LoVo (cell line): ENCODE results near the gene HOXB4.

Experiments
- DNase-seq: peaks from one replicate; pipeline ENCODE4 v3.0.0-alpha.2; 2016; ENCODE audit warnings: low spot score

HOXB4 gene

DNA sequence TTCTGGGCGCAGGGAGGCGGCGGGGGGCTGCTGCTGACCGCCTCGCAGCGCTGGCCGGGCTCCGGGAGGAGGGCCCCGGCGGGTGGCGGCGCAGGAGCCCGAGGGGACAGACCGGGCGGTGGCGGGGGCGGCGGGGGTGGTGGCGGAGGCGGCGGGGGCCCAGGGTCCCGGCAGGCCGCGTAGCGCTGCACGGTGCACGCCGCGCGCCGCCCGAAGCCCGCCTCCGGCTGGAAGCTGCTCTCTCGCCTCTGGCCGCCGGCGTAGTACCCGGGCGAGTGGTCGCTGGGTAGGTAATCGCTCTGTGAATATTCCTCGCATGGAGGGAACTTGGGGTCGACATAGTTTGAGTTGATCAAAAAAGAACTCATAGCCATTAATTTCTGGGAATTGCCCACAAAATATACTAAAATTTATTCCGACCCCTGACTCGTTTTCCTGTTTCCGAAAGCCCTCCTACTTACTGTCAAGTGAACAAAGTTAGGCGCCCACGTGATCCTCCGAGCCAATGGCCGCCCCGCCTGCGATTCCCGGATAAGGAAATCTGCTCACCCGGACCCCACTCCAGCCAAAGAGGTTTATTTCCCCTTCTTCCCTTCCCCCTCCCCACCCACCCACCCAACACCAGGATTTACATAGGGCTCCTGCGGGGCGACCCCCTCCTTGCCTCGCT lies at the start of gene HOXB4:
Gene HOXB4, minus strand, starts transcription at position 405 of the 670 bp plus-strand sequence. Its CDS starts 31 bp downstream, at position 374.
- no peak for DNase-seq

DNA sequence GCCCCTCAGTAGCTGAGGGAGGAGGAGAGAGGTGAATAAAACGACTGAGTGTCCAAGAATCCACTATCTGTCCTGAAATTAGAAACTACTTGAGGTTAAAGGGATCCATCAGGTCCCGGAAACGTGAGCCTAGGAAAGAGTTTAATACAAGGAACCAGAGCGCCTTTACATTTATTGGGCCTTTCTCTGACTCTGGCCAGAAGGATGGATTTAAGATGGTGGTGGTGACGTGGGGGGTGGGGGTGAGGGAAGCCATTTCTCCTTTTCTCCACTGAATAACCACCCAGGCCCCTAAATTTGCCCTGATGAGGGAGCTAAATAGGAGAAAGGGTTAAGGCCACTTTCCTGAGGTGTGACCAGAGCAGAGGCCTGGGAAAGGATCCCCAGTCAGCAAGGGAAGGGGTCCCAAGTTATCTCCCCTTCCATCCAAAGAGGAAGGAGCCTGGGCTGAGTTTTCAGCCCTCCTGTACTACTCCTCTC lies 49.0 kb upstream of the HOXB4 start:
- no peak for DNase-seq

DNA sequence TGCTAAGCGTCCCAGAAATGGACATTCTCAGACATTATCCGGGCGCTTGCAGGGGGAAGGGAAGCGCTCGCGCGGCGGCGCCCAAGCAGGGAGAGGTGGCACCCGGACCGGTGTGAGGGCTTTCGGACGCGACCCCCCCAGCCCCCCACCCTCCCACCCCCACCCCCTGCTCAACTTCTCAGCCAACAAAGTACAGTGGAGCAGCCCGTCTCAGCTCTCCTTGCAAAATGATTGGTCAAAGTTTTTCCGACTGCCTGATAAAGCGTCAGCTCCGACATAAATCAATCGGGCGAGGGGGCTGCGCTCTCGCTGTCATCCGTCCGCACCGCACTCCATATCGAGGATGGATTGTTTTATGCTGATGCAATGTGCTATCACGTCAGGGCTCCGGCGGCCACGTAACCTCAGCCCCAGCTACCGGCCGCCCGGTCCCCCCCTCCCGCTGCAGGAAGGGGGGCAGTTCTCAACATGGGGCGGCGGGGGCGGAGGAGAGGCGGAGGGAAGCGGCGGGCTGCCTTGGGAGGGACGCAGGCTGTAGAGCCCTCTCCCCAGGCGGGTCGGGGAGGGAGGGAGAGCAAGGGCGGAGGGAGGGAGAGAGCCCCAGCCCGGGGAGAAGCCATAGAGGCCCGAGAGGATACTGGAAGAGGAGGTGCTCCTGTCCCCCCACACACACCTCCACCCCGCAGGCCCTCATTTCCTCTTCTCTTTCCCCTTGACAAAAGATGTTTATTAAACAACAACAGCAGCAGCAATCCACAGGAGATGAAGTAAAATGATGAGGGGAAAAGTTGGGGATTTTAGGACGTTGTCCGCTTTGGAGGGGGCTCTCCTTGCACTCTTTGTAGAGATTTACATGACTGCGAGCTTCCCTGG lies 48.3 kb upstream of the HOXB4 start, which contains the start of gene HOXB9:
Gene HOXB9, minus strand, starts transcription at position 114 of the 873 bp plus-strand sequence. Its CDS starts 89 bp downstream, at position 25.
- DNase-seq = peak; percentile 84

DNA sequence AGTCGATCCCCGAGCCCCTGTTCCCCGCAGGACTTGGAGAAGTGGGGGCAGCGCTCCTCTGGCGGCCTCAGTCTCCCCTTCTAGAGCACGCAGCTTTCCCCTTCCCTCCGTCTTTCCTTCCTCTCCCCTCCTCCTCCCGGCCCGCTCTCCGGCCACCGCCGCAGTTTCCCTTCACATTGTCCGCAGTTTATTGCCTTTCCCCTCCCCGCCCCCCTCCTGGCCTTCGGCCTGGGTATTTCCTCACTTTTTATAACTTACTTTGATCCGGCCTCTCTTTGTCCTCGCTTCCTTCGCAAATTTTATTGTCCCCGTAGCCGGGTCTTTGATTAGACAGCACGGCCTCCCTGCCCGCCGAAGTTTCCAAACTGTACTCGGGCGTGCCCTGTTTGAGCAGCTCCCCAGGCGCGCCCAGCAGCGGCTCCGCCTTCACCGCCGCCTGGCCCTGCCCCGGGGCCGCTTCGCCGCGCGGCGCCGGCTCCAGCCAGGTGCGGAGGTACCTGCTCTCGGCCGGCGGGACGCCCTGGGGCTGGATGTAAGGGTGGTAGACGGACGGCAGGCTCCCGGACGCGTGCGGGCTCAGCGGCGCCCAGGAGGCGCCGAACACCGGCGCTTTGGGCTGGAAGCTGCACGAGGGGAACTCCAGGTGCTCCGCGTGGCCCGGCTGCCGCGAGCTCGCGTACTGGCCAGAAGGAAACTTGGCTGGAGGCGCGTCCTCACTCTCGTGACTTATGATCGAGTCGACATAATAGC lies 47.5 kb upstream of the HOXB4 start:
- peak; percentile 70 for DNase-seq

DNA sequence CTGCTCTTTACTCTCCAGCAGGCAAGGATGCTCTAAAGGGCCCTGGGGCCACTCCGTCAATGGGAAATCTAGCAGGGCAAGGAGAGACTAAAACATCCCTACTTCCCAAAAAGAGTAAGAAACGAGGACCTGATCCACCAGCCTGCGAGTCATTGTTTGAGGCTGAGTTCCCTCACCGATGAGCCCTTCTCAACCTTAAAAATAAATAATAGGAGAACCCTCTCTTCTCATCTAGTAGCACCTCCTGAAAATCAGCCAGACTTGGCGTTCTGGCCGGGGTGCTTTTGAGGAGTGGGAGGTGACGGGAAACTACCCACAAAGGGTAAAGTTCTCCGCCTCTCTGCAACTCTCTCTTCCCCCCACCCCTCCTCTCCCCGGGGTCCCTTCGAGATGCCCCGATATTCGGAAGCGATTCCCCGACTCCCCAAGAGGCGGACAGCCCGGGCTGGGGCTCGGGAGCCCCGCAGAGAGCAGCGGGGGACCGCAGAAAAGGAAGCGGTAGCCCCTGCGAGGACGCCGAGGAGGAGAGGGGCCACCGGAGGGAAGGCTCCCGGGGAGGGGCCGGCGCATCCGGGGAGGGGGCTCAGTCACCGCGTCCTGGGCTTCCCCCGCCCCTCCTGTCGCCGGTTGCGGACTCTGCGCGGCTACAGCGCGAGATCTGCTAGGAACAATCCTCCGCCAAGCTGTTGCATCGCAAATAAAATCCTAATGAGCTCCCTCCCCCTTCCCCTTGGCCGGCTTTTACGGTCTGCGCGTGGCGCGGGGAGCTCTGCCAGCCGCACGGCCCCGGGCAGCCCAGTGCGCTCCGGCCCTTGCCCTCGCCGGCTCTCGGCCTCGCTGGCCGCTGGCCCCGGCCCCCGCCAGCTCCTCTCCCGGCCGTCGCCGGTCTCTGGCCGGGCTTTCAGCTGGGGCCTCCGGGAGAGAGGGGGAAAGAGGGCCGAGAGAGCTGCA lies 46.7 kb upstream of the HOXB4 start:
- DNase-seq = no peak

DNA sequence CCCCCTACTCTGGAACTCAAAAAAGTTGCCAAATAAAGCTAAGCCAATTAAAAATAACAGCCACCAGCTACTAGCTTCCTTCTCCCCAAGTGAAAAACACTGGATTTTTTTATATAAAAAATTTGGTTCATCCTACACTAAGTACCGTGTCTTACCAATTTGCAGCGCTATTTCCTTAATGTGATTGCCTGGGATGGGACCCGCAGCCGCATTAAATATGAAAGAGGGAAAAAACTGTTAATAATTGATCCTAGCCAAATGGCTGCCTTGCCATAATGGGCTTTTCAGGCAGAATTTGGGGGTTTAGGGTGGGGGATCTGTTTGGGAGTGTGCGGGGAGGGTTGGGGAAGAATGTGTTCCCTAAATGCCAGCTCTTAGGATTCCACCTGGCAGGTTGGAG lies 46.0 kb upstream of the HOXB4 start:
- no peak for DNase-seq

DNA sequence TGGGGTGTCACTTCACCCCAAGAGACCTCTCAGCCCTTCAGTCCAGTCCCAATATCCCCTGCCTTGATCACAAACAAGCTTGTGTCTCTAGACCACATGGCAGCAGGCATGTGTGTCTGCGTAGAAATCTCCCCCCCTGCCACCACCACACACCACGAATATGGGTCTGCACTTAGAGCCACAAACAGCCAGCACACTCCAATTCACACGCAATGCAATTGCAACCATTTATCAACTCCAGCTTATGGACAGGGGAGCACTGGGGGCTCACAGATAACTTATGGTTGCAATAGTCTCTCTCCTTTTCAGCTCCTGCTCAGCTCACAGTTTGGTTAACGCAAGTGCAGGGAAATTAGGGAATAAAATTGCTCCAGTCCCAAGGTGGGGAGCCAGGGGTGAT lies 45.4 kb upstream of the HOXB4 start:
- DNase-seq = no peak

DNA sequence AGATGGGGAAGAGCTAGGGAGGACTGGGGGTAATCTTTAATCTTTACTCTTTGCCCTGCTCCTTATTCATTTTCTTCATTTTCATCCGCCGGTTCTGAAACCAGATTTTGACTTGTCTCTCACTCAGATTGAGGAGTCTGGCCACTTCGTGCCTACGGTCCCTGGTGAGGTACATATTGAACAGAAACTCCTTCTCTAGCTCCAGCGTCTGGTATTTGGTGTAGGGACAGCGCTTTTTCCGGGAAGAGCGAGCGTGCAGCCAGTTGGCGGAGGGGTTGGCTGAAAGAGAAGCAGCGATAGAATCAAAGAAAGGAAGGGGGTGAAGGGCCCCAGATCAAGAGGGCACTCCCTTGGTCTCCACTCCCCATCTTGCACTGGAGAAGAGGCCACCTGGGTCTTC lies 44.7 kb upstream of the HOXB4 start:
- DNase-seq = no peak

DNA sequence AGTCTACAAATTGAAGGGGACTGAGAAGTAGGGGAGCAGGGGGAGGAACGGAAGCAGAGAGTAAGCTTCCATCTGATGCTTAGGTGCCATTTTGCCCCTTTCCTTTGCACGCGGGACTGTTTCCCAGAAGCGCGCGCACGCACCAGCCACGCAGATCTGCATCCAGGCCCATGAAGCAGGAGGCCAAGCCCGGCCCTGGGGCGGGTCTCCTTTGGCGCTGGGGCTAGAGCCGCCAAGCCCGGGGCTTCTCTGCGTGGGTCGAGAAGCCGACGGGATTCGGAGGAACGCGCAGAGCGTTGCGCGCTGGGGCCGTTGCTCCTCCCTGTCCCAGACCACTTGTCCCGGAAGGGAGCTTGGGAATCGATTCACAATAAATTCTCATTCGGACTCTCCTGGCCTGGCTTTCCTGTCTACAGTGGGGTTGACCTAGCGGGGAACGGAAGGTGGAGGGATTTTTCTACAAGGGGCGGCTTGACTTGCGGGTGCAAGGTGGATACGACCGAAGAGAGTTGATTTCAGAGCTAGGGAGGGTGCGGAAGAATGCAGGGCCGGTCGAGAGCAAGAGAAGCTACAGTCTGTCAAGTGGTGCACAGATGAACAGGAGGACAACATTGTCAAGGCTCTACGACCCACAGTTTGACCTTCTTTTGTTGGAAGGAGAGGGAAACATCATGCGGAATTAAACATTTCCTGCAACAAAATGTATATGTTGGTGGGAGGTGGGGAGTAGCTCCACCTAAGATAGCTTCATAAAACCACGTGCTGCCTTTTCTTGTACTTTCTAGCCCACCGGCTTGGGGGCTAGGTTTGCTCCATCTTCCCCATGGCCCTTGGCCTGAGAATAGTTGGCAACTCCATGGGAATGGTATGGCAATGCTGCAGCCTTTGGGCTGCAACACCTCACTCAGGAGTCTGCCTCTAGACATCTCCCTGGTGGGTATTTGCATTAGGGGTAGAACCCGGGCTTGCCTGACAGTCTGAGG lies 43.6 kb upstream of the HOXB4 start:
- no peak for DNase-seq

DNA sequence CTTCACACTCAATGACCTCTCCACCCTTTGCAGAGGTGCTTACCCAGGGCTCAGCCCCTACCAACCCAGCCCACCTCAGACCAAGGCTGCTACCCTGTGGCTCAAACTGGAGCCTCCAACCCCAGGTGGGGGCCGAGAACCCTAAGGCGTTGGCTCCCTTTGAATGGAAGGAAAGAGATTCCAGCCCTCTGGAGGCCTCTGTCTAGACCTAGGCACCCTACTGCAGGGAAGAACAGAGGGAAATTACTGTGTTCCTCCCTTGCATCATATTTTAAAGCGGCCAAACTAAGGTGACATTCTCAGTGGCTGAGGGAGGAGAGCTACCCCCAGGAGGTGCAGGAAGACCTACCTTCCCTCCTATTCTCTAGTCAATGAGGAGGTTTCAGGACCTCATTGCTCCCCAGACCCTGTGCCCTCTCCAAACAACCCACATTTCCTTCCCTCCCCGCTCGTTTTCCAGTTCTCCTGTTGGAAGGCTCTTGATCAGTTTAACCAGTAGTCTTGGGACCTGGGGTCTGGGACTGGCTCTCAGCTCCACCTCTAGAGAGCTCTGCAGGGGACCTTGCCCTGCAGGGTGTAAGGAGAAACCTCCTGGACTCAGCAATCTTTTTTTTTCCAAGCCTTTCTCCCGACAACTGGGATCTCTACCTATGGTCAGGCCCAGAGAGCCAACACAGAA lies 42.5 kb upstream of the HOXB4 start:
- DNase-seq = no peak

DNA sequence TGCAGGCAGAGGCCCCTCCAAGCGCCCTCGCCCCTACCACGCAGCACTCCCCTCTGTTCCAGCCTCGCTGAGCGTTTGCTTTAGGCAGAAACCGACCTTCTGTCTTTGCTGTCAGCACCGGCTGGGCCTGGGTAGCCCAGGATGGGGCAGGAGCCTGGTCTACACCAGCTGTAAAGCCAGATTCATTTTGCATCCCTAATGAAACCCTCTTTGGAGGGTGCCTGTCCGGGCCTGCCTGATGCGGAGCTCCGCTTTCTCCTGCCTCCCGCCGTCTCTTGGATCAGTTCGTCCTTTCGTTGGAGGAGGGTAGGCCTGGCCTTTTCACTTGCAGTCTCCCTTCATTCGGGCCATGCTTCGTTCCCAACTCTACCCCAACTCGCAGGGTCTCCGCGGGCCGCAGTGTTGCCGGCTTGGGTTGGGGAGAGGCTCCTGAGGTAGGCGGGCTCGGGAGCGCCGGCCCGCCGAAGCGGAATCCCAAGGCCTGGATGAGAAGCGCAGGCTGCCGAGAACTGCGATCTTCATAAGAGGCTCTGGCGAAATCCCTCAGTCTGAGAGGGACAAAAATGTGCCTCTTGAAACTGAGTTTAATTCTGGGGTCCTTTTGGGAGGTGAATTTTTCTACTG lies 41.8 kb upstream of the HOXB4 start:
- DNase-seq = no peak

DNA sequence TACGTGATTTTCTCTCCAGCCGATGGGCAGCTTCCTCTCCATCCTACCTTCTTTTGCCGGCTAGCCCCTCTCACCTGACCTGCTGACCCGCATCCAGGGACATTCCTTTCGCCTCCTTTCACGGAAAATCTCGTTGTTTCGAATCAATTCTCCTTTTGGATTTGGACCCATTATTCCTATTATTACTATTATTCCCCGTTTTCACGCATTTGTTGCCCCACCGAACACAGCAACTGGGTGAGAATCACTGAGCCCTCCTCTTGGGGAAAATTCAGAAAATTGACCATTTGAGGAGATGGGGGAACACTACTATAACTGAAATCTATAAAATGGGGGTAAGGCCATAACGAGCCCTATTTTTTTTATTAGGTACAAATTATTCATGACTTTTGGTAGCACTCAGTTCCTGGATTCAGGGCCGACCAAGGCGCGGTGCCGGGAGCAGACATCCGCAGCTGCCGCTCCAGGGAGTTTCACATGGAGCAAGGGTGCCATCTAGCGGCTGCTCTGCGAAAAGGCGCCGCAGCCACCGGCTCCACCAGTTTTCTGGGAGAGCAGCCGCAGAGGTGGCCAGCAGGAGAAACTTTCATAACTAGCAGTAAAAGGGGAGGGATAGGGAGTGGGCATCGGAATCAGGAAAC lies 40.2 kb upstream of the HOXB4 start:
- DNase-seq = peak; percentile 93

DNA sequence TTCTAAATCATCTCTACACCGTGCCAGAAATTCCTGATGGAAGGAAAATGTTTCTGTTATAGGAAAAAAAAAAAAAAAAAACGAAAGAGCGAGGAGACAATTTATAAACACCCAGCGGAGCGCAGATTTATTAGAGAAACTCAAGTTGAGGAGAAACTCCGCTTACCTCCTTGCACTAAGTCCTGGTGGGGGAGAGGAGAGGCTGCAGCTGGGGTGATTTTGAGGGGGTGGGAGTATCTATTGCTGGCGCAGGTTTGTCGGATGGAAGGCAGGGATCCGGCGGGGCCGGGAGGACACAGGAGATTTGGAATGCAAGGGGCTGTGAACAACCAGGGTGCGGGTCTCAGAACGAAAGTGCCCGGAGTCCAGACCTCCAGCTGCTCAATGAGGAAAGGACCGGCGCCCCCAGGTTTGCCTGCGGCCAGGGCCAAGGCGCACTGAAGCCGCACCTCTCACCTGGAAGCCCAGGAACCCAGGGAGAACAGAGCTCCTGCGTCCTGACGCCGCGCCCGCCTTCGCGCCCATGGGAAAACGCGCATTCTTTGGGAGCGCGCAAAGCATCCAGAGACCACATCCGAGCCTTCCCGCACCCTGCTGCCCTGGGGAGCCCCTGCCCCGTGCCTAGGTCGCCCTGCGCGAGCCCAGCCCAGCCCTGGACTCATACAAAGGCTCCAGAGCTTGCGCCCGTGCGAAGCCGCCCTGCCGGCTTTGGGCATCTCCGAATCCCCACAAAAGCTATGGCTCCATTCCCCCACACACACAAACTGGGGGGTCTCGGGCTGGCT lies 39.5 kb upstream of the HOXB4 start:
- no peak for DNase-seq

DNA sequence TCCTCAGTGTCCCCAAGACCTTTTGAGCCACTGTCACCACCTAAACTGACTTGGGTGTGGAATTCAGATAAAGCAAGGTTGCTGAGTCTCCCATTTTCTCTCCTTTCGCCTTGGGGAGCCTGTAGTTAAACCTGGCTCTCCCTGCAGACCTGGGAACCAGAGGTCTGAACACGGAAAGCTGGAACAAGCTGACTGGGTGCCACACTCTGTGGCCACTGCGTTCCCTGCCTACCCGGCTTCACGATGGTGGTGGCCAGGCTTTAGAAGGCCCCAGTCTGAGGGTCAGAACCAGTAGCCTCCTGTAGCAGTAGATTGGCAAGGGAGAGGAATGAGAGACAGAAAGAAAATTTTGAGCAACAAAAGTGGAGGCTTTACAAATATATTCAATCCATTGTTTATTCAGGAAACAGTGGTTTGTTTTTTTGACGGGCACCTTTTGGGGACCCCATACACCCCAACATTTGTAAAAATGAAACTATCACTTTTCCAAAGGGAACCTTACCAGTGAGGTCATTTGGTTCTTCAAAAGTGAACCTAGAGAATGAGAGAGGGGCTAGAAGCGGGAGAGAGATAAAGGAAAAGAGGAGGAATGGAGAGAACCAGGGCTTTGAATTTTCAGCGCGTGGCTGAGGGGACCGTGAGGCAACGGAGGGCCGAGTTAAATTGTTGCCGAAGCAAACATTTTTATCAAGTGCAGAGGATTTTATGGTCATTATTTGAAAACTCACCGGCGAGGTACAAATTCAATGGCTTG lies 38.7 kb upstream of the HOXB4 start:
- DNase-seq = no peak

DNA sequence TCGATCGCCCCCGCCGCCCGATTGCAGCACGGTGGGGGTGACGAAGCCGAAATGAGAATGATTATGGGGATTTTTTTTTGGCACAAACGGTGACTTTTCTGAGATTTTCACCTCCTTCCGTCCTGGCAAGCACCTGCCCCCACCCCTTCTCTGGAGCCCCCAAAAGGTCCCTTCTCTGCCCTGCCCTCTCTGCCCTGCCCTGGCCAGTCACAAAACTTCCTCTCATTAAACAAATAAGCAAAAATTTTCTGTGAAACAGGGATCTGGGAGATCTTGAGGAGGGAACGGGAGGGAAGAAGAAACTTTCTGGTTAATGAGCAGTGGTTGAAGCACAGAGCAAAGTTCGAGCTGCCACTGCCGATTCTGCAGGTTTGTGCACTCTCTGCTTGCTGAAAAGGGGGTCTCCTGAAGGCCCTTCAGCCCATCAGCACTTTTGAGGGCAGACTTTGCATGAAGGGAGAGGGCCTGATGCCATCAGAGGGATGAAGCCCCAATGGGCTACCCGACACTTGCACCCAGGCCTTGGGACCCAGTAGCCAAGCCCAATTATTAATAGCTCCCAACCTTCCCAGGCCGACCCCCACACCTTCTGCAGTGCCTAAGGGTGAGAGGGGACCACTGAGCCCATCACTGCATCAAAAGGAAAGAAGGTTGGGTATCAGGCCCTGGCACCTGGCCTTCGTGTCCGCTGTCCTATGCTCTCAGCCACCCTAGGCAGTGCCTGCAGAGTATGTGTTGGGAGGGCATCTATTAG lies 38.0 kb upstream of the HOXB4 start:
- DNase-seq = no peak
